Astrocyte (in vitro differentiated cells and primary cell): ENCODE data around the gene SSX2IP.
"Not testable (repeated sequence)": the region's sequence is repeated elsewhere in the genome, so short reads cannot be mapped to it uniquely, and the experiment has no call there.

ENCODE experiments used
- EZH2 ChIP-seq: IDR thresholded peaks from 2 replicates; pipeline ENCODE4 v1.6.1; 2012; ENCODE audit warnings: mild to moderate bottlenecking, low read length, inconsistent platforms; ENCODE audit not compliant: insufficient read depth
- TF ChIP-seq, protein P1 (sequence below): IDR thresholded peaks from 2 replicates; pipeline ENCODE4 v1.5.1; 2011; ENCODE audit warnings: low read depth, mild to moderate bottlenecking, inconsistent platforms, low read length, moderate library complexity; ENCODE audit not compliant: insufficient read depth

- TF ChIP-seq, protein P1, sequence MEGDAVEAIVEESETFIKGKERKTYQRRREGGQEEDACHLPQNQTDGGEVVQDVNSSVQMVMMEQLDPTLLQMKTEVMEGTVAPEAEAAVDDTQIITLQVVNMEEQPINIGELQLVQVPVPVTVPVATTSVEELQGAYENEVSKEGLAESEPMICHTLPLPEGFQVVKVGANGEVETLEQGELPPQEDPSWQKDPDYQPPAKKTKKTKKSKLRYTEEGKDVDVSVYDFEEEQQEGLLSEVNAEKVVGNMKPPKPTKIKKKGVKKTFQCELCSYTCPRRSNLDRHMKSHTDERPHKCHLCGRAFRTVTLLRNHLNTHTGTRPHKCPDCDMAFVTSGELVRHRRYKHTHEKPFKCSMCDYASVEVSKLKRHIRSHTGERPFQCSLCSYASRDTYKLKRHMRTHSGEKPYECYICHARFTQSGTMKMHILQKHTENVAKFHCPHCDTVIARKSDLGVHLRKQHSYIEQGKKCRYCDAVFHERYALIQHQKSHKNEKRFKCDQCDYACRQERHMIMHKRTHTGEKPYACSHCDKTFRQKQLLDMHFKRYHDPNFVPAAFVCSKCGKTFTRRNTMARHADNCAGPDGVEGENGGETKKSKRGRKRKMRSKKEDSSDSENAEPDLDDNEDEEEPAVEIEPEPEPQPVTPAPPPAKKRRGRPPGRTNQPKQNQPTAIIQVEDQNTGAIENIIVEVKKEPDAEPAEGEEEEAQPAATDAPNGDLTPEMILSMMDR, result not testable (repeated sequence)
- TF ChIP-seq EZH2, result not testable (repeated sequence)
These were observed 31.6 kb upstream of the SSX2IP start for GRCh38 chr1:84721872-84722271.
